Measurements from ENCODE around the gene RPL18.

DNA sequence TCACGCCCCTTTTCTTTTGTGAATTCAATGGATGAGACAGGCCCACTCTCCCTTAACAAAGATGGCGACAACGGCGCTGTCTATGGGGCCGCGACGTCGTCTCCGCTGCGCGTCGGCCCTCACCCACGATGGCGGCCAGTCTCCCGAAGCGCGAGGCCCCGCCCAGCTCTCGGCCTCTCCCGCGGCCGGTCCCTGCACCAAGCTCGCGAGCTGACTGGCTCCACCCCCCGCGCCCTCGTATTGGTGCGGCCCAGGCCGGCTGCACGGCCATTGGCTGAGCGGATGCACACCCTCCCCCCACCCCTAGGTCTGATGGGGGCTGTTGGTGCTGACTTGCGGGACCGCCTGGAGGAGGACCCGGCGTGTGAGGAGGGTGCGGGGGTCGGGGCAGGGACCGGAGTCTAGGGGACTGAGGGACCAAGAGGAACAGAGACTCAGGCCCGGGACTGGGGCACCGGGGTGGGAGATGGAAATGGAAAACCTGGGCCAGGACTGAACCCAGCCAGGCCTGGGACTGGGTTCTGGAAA, 5.2 kb upstream of the RPL18 start:
- TF ChIP-seq POLR2AphosphoS5 (IDR thresholded peaks at IDR 0.05; ENCODE audit: low read depth, low read length) (no peak), POLR2A (IDR thresholded peaks at IDR 0.05; ENCODE audit: low read depth, low read length) (no peak; the same call in 1 of the 2 replicates)
